ENCODE measurements around the gene FBLN5.

Gene FBLN5

DNA sequence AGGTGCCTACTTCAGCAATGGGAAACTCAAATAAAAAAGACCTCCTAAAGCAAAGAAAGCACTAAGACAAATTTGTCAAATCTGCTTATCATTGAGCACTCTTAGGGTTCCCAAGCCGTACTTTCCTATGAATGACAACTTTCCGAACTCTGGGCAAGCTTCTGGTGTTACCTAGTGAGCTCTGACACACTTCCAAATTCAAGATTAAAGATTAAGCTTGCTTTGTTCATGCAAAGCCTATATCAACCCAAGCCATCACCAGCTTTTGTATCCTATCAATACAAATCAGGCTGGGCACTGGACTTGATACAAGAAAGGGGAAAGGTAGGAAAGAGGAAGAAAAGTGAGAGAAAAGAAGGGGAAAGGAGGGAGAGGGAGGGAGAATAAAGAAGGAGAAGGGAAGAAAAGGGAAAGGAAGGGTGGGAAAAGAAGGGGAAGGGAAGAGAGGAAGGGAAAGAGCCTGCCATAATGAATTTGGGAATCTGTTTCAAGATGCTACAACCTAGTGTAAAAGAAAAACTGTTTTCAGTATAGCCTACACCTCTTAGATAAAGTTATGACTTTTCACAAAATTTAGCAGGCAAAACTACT, 23.8 kb upstream of the FBLN5 start:
- DNase-seq = no peak
- H4K20me1 ChIP-seq (ENCODE audit: insufficient read depth, low read length) = no peaks in the 10 kb centered on the region
- H3K4me3 ChIP-seq (ENCODE audit: low read length) = no peak overlapping the region
- H3K4me2 ChIP-seq (ENCODE audit: low read depth, low read length) = no peak overlapping the region
- no peaks in the 10 kb centered on the region for H3K79me2 ChIP-seq (ENCODE audit: low read length)
- no peak overlapping the region for H2AFZ ChIP-seq (ENCODE audit: low read length)
- no peaks in the 10 kb centered on the region for H3K4me1 ChIP-seq (ENCODE audit: low read length)
- no peak overlapping the region for H3K9ac ChIP-seq (ENCODE audit: low read length)
- H3K9me2 ChIP-seq (replicated peaks; ENCODE audit: insufficient read depth, low read length) = no peaks in the 10 kb centered on the region
- TF ChIP-seq EZH2phosphoT487 (IDR thresholded peaks at IDR 0.05; ENCODE audit: low read length) (no peak), EZH2 (optimal IDR thresholded peaks at IDR 0.05; ENCODE audit: low read depth, low read length) (no peak)
- TF ChIP-seq, protein P1, sequence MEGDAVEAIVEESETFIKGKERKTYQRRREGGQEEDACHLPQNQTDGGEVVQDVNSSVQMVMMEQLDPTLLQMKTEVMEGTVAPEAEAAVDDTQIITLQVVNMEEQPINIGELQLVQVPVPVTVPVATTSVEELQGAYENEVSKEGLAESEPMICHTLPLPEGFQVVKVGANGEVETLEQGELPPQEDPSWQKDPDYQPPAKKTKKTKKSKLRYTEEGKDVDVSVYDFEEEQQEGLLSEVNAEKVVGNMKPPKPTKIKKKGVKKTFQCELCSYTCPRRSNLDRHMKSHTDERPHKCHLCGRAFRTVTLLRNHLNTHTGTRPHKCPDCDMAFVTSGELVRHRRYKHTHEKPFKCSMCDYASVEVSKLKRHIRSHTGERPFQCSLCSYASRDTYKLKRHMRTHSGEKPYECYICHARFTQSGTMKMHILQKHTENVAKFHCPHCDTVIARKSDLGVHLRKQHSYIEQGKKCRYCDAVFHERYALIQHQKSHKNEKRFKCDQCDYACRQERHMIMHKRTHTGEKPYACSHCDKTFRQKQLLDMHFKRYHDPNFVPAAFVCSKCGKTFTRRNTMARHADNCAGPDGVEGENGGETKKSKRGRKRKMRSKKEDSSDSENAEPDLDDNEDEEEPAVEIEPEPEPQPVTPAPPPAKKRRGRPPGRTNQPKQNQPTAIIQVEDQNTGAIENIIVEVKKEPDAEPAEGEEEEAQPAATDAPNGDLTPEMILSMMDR (IDR thresholded peaks at IDR 0.05; ENCODE audit: low read length) = no peak
- H3K36me3 ChIP-seq (replicated peaks; ENCODE audit: insufficient read depth, low read length) = no peaks in the 10 kb centered on the region
- H3K9me3 ChIP-seq (replicated peaks; ENCODE audit: insufficient read depth, low read length) = no peaks in the 10 kb centered on the region
- no peaks in the 10 kb centered on the region for H3F3A ChIP-seq (ENCODE audit: insufficient read depth, low read length)
- no peak overlapping the region for H3K27ac ChIP-seq (ENCODE audit: low read length)
- H3K27me3 ChIP-seq (replicated peaks; ENCODE audit: insufficient read depth, low read length) = no peaks in the 10 kb centered on the region

DNA sequence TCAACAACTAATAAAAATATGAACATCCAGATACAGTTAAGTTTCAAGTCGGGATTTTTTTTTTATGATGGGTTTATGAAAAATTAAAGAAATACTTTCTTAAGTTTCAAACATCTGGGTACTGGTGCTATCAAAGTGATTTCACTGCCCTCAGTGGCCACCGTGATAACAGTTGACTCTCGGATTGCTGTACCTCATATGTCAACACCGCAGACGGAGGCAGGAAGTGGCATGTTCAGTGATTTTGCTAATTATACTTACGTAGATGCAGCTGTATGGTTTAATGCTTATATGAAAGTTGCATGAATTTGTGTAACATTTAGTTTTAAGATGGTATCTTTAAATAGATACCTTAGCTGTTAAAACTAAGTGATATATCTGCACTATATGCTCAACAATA, 20.8 kb upstream of the FBLN5 start:
- Histone ChIP-seq H3K4me2 (ENCODE audit: low read depth, low read length) (no peak overlapping the region), H3K9me2 (replicated peaks; ENCODE audit: insufficient read depth, low read length) (no peaks in the 10 kb centered on the region), H3K27ac (ENCODE audit: low read length) (no peak overlapping the region), H3K4me1 (ENCODE audit: low read length) (no peaks in the 10 kb centered on the region), H3F3A (ENCODE audit: insufficient read depth, low read length) (no peaks in the 10 kb centered on the region), H3K4me3 (ENCODE audit: low read length) (no peak overlapping the region), H3K79me2 (ENCODE audit: low read length) (no peaks in the 10 kb centered on the region), H2AFZ (ENCODE audit: low read length) (no peak overlapping the region), H3K9me3 (replicated peaks; ENCODE audit: insufficient read depth, low read length) (no peaks in the 10 kb centered on the region), H3K27me3 (replicated peaks; ENCODE audit: insufficient read depth, low read length) (no peaks in the 10 kb centered on the region), H3K9ac (ENCODE audit: low read length) (no peak overlapping the region), H4K20me1 (ENCODE audit: insufficient read depth, low read length) (no peaks in the 10 kb centered on the region), H3K36me3 (replicated peaks; ENCODE audit: insufficient read depth, low read length) (no peaks in the 10 kb centered on the region)
- TF ChIP-seq EZH2 (optimal IDR thresholded peaks at IDR 0.05; ENCODE audit: low read depth, low read length) = no peak
- TF ChIP-seq, protein P1 (IDR thresholded peaks at IDR 0.05; ENCODE audit: low read length) = no peak
- TF ChIP-seq EZH2phosphoT487 (IDR thresholded peaks at IDR 0.05; ENCODE audit: low read length) = no peak
- DNase-seq = no peak

DNA sequence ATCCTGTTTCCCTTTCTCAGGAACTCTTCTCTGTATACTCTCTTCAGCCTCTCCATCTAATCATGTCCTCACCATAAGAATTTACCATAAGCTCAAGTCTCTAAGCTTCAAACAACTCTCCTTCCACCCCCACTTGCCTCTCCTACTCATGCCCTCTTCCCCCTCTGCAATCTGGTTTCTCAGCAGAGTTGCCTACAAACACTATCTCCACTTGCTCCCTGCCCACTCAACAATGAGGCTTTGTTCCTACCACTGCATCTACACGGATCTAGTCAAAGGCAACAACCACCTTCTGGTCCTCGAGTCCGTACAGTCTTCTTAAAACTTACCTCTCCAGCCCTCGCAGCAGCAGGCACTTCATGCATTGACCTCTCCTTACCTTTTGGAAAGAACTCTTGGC, 17.2 kb upstream of the FBLN5 start:
- Histone ChIP-seq H3K4me3 (ENCODE audit: low read length) (no peak overlapping the region), H3F3A (ENCODE audit: insufficient read depth, low read length) (no peaks in the 10 kb centered on the region)

More for the DNA sequence above, 17.2 kb upstream of the FBLN5 start:
- Histone ChIP-seq H3K27ac (ENCODE audit: low read length) (no peak overlapping the region), H3K9me3 (replicated peaks; ENCODE audit: insufficient read depth, low read length) (no peaks in the 10 kb centered on the region), H3K27me3 (replicated peaks; ENCODE audit: insufficient read depth, low read length) (no peaks in the 10 kb centered on the region), H3K4me1 (ENCODE audit: low read length) (no peaks in the 10 kb centered on the region), H3K9me2 (replicated peaks; ENCODE audit: insufficient read depth, low read length) (no peaks in the 10 kb centered on the region), H3K4me2 (ENCODE audit: low read depth, low read length) (no peak overlapping the region), H3K79me2 (ENCODE audit: low read length) (no peaks in the 10 kb centered on the region), H3K36me3 (replicated peaks; ENCODE audit: insufficient read depth, low read length) (no peaks in the 10 kb centered on the region), H2AFZ (ENCODE audit: low read length) (no peak overlapping the region), H4K20me1 (ENCODE audit: insufficient read depth, low read length) (no peaks in the 10 kb centered on the region), H3K9ac (ENCODE audit: low read length) (no peak overlapping the region)
- DNase-seq = no peak
- TF ChIP-seq, protein P1 (IDR thresholded peaks at IDR 0.05; ENCODE audit: low read length) = no peak
- TF ChIP-seq EZH2phosphoT487 (IDR thresholded peaks at IDR 0.05; ENCODE audit: low read length) (no peak), EZH2 (optimal IDR thresholded peaks at IDR 0.05; ENCODE audit: low read depth, low read length) (no peak)

Data from MM.1S (cell line).